Fibroblast of lung (primary cell): ENCODE results near the gene ADGRB3.

Experiments used
- CTCF ChIP-seq, 2 donors: IDR thresholded peaks in 1 of 2; conservative IDR thresholded peaks in 1 of 2; 1 replicate in 1 of 2; 2 replicates in 1 of 2; pipeline ENCODE4 v1.5.1; 2011 to 2012; ENCODE audit warnings: low read length in 2 of 2, control low read depth in 1 of 2, inconsistent platforms in 1 of 2, low read depth in 1 of 2, mild to moderate bottlenecking in 1 of 2
- EZH2 ChIP-seq: IDR thresholded peaks from 2 replicates; pipeline ENCODE4 v1.5.1; 2012; ENCODE audit warnings: low read length, control low read depth, mild to moderate bottlenecking; ENCODE audit errors: missing control alignments

- TF ChIP-seq CTCF (conservative IDR thresholded peaks at IDR 0.05 in 1 of 2, IDR thresholded peaks at IDR 0.05 in 1 of 2; ENCODE audit: low read depth in 1 of 2, low read length in 2 of 2) (no peak), EZH2 (no peak)
These were observed 60.3 kb downstream of the ADGRB3 start for GRCh38 chr6:68695403-68695802.
